Natural killer cell (primary cell): ENCODE data around the gene REEP1. TPM values are rescaled to one million over a fixed set of nuclear protein-coding genes. Genes with fewer than 3 reads are reported as not detected.

Experiments used
- ATAC-seq, 3 donors: fragments of 150-1000 bp in 2 of 3; fragments of 200-7000 bp in 1 of 3; cut with Tn5 transposase; 1 replicate in 1 of 3; 2 replicates in 2 of 3; pipeline ENCODE4 v1.10.0; 2021; ENCODE audit warnings: mild to moderate bottlenecking in 2 of 3, moderate library complexity in 2 of 3
- DNase-seq, 2 donors: peaks; one replicate each; pipeline versions ENCODE4 v3.0.0 to v3.0.0-alpha.2; 2013 to 2021; ENCODE audit warnings: mixed read lengths in 1 of 2
- H3K27ac ChIP-seq: one replicate; pipeline ENCODE4 v1.5.1; 2013; ENCODE audit warnings: mild to moderate bottlenecking, low read length
- H3K27me3 ChIP-seq: one replicate; pipeline ENCODE4 v1.6.1; 2013; ENCODE audit warnings: low read length; ENCODE audit not compliant: control insufficient read depth, insufficient read depth
- H3K36me3 ChIP-seq: one replicate; pipeline ENCODE4 v1.6.1; 2013; ENCODE audit warnings: low read length; ENCODE audit not compliant: control insufficient read depth, insufficient read depth
- H3K4me1 ChIP-seq: one replicate; pipeline ENCODE4 v1.6.1; 2013; ENCODE audit warnings: low read length; ENCODE audit not compliant: control insufficient read depth, insufficient read depth
- H3K4me3 ChIP-seq: one replicate; pipeline ENCODE4 v1.5.1; 2013; ENCODE audit warnings: low read length
- H3K9me3 ChIP-seq: one replicate; pipeline ENCODE4 v1.6.1; 2013; ENCODE audit warnings: low read length; ENCODE audit not compliant: control insufficient read depth, insufficient read depth
- H3K27ac Mint-ChIP-seq, 2 donors: one replicate each; pipeline ENCODE4 v1.8.0; 2022; ENCODE audit warnings: mild to moderate bottlenecking in 2 of 2, mixed read lengths in 2 of 2, moderate library complexity in 1 of 2
- H3K27me3 Mint-ChIP-seq, 2 donors: one replicate each; pipeline ENCODE4 v1.8.0; 2022; ENCODE audit warnings: low read depth in 2 of 2, mixed read lengths in 2 of 2
- H3K36me3 Mint-ChIP-seq: one replicate; pipeline ENCODE4 v1.8.0; 2022; ENCODE audit warnings: mixed read lengths
- H3K4me1 Mint-ChIP-seq, 2 donors: one replicate each; pipeline ENCODE4 v1.8.0; 2022; ENCODE audit warnings: mixed read lengths in 2 of 2
- H3K4me3 Mint-ChIP-seq: one replicate; pipeline ENCODE4 v1.8.0; 2022; ENCODE audit warnings: mild to moderate bottlenecking, moderate library complexity, mixed read lengths
- H3K9me3 Mint-ChIP-seq, 2 donors: one replicate each; pipeline ENCODE4 v1.8.0; 2022; ENCODE audit warnings: mixed read lengths in 2 of 2
- WGBS: methylation state at CpG from one replicate; pipeline ENCODE4 v1.1.7; 2013; ENCODE audit warnings: missing lambda C conversion rate; ENCODE audit not compliant: insufficient coverage; 5-methylcytosine and 5-hydroxymethylcytosine counted together
- intact Hi-C: fragments of 100-400 bp; cut with micrococcal nuclease; formaldehyde crosslinking; loops from one replicate; pipeline ENCODE4 v1.14.2; 2022
- total RNA-seq, 4 donors: library from RNA; stranded (reverse); fragments of 120-200 nt in 1 of 4; gene quantifications; one replicate each; pipeline versions ENCODE4 v1.2.3 to v1.2.4, GENCODE V29; 2013 to 2022
- TF ChIP-seq, protein P1 (sequence below): fragments of 200-600 bp; IDR thresholded peaks from one replicate; pipeline ENCODE4 v1.8.0; 2022; ENCODE audit warnings: antibody characterized with exemption

REEP1 gene
- total RNA-seq, 3 donors from 2014 or later (not counting 1 experiment from before 2014, with no cell fraction given): 0.10 TPM; not detected in 2

DNA sequence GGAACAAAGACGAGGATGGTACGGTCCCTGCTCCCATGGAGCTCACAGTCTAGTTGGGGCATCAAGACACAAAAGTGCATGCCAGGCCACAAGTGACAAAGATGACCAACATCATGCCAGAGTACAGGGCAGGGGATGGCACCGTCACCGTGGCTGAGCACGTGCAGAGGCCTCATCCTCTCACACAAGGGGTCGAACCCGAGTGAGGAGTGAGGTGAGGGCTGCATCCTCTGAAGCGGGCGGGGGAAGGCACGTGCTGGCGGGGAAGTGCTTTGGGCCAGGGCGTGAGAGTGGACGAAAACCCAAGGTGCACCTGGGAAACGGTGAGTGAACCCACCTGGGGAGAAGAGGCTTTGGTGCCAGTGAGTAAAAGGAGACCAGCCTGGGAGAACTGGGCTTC is 97.2 kb downstream of the REEP1 start:
- H3K4me1 ChIP-seq: no peaks in the 10 kb centered on the region
- H3K36me3 ChIP-seq: no peaks in the 10 kb centered on the region
- no peaks in the 10 kb centered on the region for H3K27me3 ChIP-seq
- DNase-seq (no peak), ATAC-seq (no peak)
- no peaks in the 10 kb centered on the region for H3K9me3 ChIP-seq
- no peak overlapping the region for H3K27ac Mint-ChIP-seq
- peaks cover 0 to 3% of the 10 kb centered on the region in 2 donors for H3K9me3 Mint-ChIP-seq
- 91% methylated on average over 14 of the region's 14 CpGs for WGBS
- no peak overlapping the region for H3K4me3 ChIP-seq
- peaks cover 7 to 9% of the 10 kb centered on the region in 2 donors for H3K27me3 Mint-ChIP-seq
- H3K27ac ChIP-seq: no peak overlapping the region
- no peak overlapping the region for H3K4me3 Mint-ChIP-seq
- no peaks in the 10 kb centered on the region for H3K36me3 Mint-ChIP-seq
- intact Hi-C loops: no loop called here
- peaks cover 5% of the 10 kb centered on the region in 2 donors for H3K4me1 Mint-ChIP-seq
- TF ChIP-seq, protein P1, sequence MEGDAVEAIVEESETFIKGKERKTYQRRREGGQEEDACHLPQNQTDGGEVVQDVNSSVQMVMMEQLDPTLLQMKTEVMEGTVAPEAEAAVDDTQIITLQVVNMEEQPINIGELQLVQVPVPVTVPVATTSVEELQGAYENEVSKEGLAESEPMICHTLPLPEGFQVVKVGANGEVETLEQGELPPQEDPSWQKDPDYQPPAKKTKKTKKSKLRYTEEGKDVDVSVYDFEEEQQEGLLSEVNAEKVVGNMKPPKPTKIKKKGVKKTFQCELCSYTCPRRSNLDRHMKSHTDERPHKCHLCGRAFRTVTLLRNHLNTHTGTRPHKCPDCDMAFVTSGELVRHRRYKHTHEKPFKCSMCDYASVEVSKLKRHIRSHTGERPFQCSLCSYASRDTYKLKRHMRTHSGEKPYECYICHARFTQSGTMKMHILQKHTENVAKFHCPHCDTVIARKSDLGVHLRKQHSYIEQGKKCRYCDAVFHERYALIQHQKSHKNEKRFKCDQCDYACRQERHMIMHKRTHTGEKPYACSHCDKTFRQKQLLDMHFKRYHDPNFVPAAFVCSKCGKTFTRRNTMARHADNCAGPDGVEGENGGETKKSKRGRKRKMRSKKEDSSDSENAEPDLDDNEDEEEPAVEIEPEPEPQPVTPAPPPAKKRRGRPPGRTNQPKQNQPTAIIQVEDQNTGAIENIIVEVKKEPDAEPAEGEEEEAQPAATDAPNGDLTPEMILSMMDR: no peak

DNA sequence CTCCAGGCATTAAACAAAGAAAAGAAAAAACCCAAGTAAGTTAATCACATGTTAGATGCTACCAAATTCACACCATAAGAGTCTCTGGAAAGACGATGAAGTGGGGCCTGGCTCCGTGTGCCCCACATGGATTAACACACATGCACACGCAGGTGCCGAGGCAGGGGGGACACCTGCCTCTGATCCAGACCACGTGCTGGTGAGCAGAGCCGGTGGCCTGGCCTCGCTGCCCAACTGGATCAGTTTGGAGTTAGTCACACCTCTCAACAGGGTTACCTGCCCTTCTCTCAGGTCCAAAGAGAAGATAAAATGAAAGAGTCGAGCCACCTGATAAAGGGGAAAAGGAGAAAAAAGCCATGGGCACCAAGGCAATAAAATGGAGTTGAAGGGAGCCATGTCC is 97.7 kb downstream of the REEP1 start:
- H3K4me3 ChIP-seq: no peak overlapping the region
- H3K4me1 Mint-ChIP-seq: peaks cover 5% of the 10 kb centered on the region in 2 donors
- H3K4me3 Mint-ChIP-seq: no peak overlapping the region
- H3K36me3 Mint-ChIP-seq: no peaks in the 10 kb centered on the region
- peaks cover 7 to 9% of the 10 kb centered on the region in 2 donors for H3K27me3 Mint-ChIP-seq
- intact Hi-C loops: no loop called here
- no peaks in the 10 kb centered on the region for H3K36me3 ChIP-seq
- H3K4me1 ChIP-seq: no peaks in the 10 kb centered on the region
- WGBS: 93% methylated on average over 7 of the region's 8 CpGs
- ATAC-seq (no peak), DNase-seq (no peak)
- H3K9me3 ChIP-seq: no peaks in the 10 kb centered on the region
- TF ChIP-seq, protein P1: no peak
- H3K27ac ChIP-seq: no peak overlapping the region
- H3K9me3 Mint-ChIP-seq: peaks cover 0 to 3% of the 10 kb centered on the region in 2 donors
- no peaks in the 10 kb centered on the region for H3K27me3 ChIP-seq
- H3K27ac Mint-ChIP-seq: no peak overlapping the region

DNA sequence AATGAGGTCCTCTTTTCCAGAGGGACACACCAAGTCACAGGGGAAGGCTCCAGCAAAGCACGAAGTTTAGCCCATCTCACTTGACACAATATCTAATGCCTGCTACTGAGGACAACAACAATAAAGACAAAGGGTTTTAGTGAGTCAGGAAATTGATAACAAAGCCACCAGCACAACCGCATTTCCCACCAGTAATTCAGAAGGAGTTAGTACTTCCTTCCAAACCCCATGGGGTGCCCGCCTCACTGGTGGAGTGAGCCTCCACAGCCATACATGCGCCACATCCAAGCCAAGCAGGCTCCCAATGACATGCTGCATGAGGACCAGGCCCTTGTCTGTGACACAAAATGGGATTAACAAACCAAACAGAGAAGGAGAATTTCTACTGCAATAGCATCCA is 98.1 kb downstream of the REEP1 start:
- TF ChIP-seq, protein P1: no peak
- intact Hi-C loops: no loop called here
- Histone ChIP-seq H3K36me3 (no peaks in the 10 kb centered on the region), H3K9me3 (no peaks in the 10 kb centered on the region), H3K4me3 (no peak overlapping the region), H3K27ac (no peak overlapping the region), H3K27me3 (no peaks in the 10 kb centered on the region), H3K4me1 (no peaks in the 10 kb centered on the region)
- Mint-ChIP-seq H3K4me3 (no peak overlapping the region), H3K4me1 (peaks cover 5% of the 10 kb centered on the region in 2 donors), H3K27ac (no peak overlapping the region), H3K27me3 (peaks cover 7 to 9% of the 10 kb centered on the region in 2 donors), H3K9me3 (peaks cover 0 to 1% of the 10 kb centered on the region in 2 donors), H3K36me3 (no peaks in the 10 kb centered on the region)
- ATAC-seq: no peak
- 40% methylated on average over 4 of the region's 4 CpGs for WGBS
- DNase-seq: no peak

DNA sequence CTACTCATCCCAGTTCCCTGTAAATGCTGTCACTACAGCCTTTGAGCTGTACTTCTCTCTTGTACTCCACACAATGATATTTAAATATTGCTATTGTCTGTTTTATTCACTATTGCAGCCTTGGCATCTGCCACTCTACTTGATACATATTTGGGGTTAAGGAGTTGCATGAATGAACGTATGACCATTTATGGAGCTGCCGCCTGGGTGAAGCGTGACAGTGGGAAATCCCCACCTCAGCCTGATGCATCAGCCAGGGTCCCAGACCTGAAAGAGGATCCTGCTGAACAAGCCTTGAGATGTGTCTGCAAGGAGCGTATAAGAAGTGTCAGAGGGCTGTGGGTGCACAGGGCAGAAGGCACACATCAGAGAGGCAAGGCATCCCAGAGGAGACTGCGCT is 99.1 kb downstream of the REEP1 start:
- Mint-ChIP-seq H3K4me1 (peaks cover 5% of the 10 kb centered on the region in 2 donors), H3K9me3 (no peaks in the 10 kb centered on the region), H3K36me3 (no peaks in the 10 kb centered on the region), H3K27ac (peak overlapping the region in 1 of 2 donors; percentile 12), H3K27me3 (peaks cover 9 to 11% of the 10 kb centered on the region in 2 donors), H3K4me3 (no peak overlapping the region)
- no peak overlapping the region for H3K27ac ChIP-seq
- H3K4me1 ChIP-seq: no peaks in the 10 kb centered on the region
- no peaks in the 10 kb centered on the region for H3K27me3 ChIP-seq
- no peaks in the 10 kb centered on the region for H3K9me3 ChIP-seq
- 40% methylated on average over 5 of the region's 5 CpGs for WGBS
- intact Hi-C loops: no loop called here
- TF ChIP-seq, protein P1: no peak
- no peaks in the 10 kb centered on the region for H3K36me3 ChIP-seq
- peak in 2 of 3 donors; percentile 62 to 64 for ATAC-seq
- DNase-seq: peak in 1 of 2 donors; percentile 67
- H3K4me3 ChIP-seq: no peak overlapping the region
